Measurements from ENCODE around the gene PLA2G4A.

Gene PLA2G4A

GRCh38 chr1:186984959-186985358 is 156.2 kb downstream of the PLA2G4A start:
- H3K79me2 ChIP-seq (ENCODE audit: insufficient read depth, low read length), result no peaks in the 10 kb centered on the region
- no peak overlapping the region for H3K4me2 ChIP-seq (ENCODE audit: low read depth, low read length, poor library complexity, severe bottlenecking)
- H3K9me2 ChIP-seq (replicated peaks; ENCODE audit: low read depth, low read length), result no peaks in the 10 kb centered on the region
- no peak overlapping the region for H2AFZ ChIP-seq (ENCODE audit: low read length)
- no peak for TF ChIP-seq EZH2phosphoT487 (IDR thresholded peaks at IDR 0.05; ENCODE audit: borderline replicate concordance)
- peaks cover 7% of the 10 kb centered on the region for H3K4me1 ChIP-seq (ENCODE audit: insufficient read depth, low read length, poor library complexity, severe bottlenecking)
- no peak overlapping the region for H3K9ac ChIP-seq (ENCODE audit: low read depth, low read length, poor library complexity, severe bottlenecking)
- no peaks in the 10 kb centered on the region for H4K20me1 ChIP-seq (ENCODE audit: insufficient read depth, low read length, poor library complexity, severe bottlenecking)
- no peak overlapping the region for H3K4me3 ChIP-seq (ENCODE audit: low read length, poor library complexity, severe bottlenecking)
- H3K36me3 ChIP-seq (ENCODE audit: insufficient read depth, low read length), result no peaks in the 10 kb centered on the region
- H3K9me3 ChIP-seq (ENCODE audit: insufficient read depth, low read depth, low read length), result no peaks in the 10 kb centered on the region
- H3K27me3 ChIP-seq (ENCODE audit: insufficient read depth, low read length, poor library complexity, severe bottlenecking), result no peaks in the 10 kb centered on the region
- H3F3A ChIP-seq (ENCODE audit: low read depth), result no peaks in the 10 kb centered on the region

GRCh38 chr1:186985889-186986491 is 157.2 kb downstream of the PLA2G4A start:
- H3F3A ChIP-seq (ENCODE audit: low read depth), result no peaks in the 10 kb centered on the region
- no peaks in the 10 kb centered on the region for H4K20me1 ChIP-seq (ENCODE audit: insufficient read depth, low read length, poor library complexity, severe bottlenecking)
- H3K4me2 ChIP-seq (ENCODE audit: low read depth, low read length, poor library complexity, severe bottlenecking), result no peak overlapping the region
- no peaks in the 10 kb centered on the region for H3K9me3 ChIP-seq (ENCODE audit: insufficient read depth, low read depth, low read length)
- no peaks in the 10 kb centered on the region for H3K36me3 ChIP-seq (ENCODE audit: insufficient read depth, low read length)
- H3K27me3 ChIP-seq (ENCODE audit: insufficient read depth, low read length, poor library complexity, severe bottlenecking), result no peaks in the 10 kb centered on the region
- H2AFZ ChIP-seq (ENCODE audit: low read length), result peak overlapping the region; percentile 37; the same call in 1 of the 2 replicates
- peaks cover 7% of the 10 kb centered on the region for H3K4me1 ChIP-seq (ENCODE audit: insufficient read depth, low read length, poor library complexity, severe bottlenecking)
- H3K9ac ChIP-seq (ENCODE audit: low read depth, low read length, poor library complexity, severe bottlenecking), result no peak overlapping the region
- H3K79me2 ChIP-seq (ENCODE audit: insufficient read depth, low read length), result no peaks in the 10 kb centered on the region
- TF ChIP-seq CTCF (conservative IDR thresholded peaks at IDR 0.05; ENCODE audit: low read length) (peak; percentile 85), EZH2phosphoT487 (IDR thresholded peaks at IDR 0.05; ENCODE audit: borderline replicate concordance) (no peak)
- no peak overlapping the region for H3K4me3 ChIP-seq (ENCODE audit: low read length, poor library complexity, severe bottlenecking)
- no peaks in the 10 kb centered on the region for H3K9me2 ChIP-seq (replicated peaks; ENCODE audit: low read depth, low read length)

- Histone ChIP-seq H3K9me2 (replicated peaks; ENCODE audit: low read depth, low read length) (no peaks in the 10 kb centered on the region), H3K27me3 (ENCODE audit: insufficient read depth, low read length, poor library complexity, severe bottlenecking) (no peaks in the 10 kb centered on the region), H3K9me3 (ENCODE audit: insufficient read depth, low read depth, low read length) (no peaks in the 10 kb centered on the region), H2AFZ (ENCODE audit: low read length) (0 out of 2 replicates have a peak overlapping the region, but pooled peaks have one; percentile 24), H3K4me3 (ENCODE audit: low read length, poor library complexity, severe bottlenecking) (no peak overlapping the region), H3K9ac (ENCODE audit: low read depth, low read length, poor library complexity, severe bottlenecking) (no peak overlapping the region), H3K79me2 (ENCODE audit: insufficient read depth, low read length) (no peaks in the 10 kb centered on the region), H3K4me1 (ENCODE audit: insufficient read depth, low read length, poor library complexity, severe bottlenecking) (peaks cover 7% of the 10 kb centered on the region), H3K36me3 (ENCODE audit: insufficient read depth, low read length) (no peaks in the 10 kb centered on the region), H4K20me1 (ENCODE audit: insufficient read depth, low read length, poor library complexity, severe bottlenecking) (no peaks in the 10 kb centered on the region), H3F3A (ENCODE audit: low read depth) (no peaks in the 10 kb centered on the region), H3K4me2 (ENCODE audit: low read depth, low read length, poor library complexity, severe bottlenecking) (no peak overlapping the region)
- no peak for TF ChIP-seq CTCF (conservative IDR thresholded peaks at IDR 0.05; ENCODE audit: low read length)
- TF ChIP-seq EZH2phosphoT487 (IDR thresholded peaks at IDR 0.05; ENCODE audit: borderline replicate concordance), result no peak
Measured at GRCh38 chr1:186987065-186987464, 158.3 kb downstream of the PLA2G4A start.

- TF ChIP-seq EZH2phosphoT487 (IDR thresholded peaks at IDR 0.05; ENCODE audit: borderline replicate concordance), result no peak
- 0 out of 2 replicates have a peak, but pooled peaks have one; percentile 9 for TF ChIP-seq CTCF (conservative IDR thresholded peaks at IDR 0.05; ENCODE audit: low read length)
- no peak overlapping the region for H3K4me2 ChIP-seq (ENCODE audit: low read depth, low read length, poor library complexity, severe bottlenecking)
- H3K36me3 ChIP-seq (ENCODE audit: insufficient read depth, low read length), result no peaks in the 10 kb centered on the region
- H3K27me3 ChIP-seq (ENCODE audit: insufficient read depth, low read length, poor library complexity, severe bottlenecking), result no peaks in the 10 kb centered on the region
- no peak overlapping the region for H3K9ac ChIP-seq (ENCODE audit: low read depth, low read length, poor library complexity, severe bottlenecking)
- no peaks in the 10 kb centered on the region for H3F3A ChIP-seq (ENCODE audit: low read depth)
- H4K20me1 ChIP-seq (ENCODE audit: insufficient read depth, low read length, poor library complexity, severe bottlenecking), result no peaks in the 10 kb centered on the region
- no peaks in the 10 kb centered on the region for H3K79me2 ChIP-seq (ENCODE audit: insufficient read depth, low read length)
- peaks cover 7% of the 10 kb centered on the region for H3K4me1 ChIP-seq (ENCODE audit: insufficient read depth, low read length, poor library complexity, severe bottlenecking)
- no peak overlapping the region for H3K4me3 ChIP-seq (ENCODE audit: low read length, poor library complexity, severe bottlenecking)
- H3K9me3 ChIP-seq (ENCODE audit: insufficient read depth, low read depth, low read length), result no peaks in the 10 kb centered on the region
- H3K9me2 ChIP-seq (replicated peaks; ENCODE audit: low read depth, low read length), result no peaks in the 10 kb centered on the region
- H2AFZ ChIP-seq (ENCODE audit: low read length), result no peak overlapping the region
Measured at GRCh38 chr1:186987769-186988168, 159.0 kb downstream of the PLA2G4A start.

Measured in Loucy (cell line).